Kidney (tissue), 14 donors: ENCODE measurements around the gene ANKRD13B. TPM values are rescaled to one million over a fixed set of nuclear protein-coding genes. Genes with fewer than 3 reads are reported as not detected.

ENCODE experiments used
- DNase-seq, 5 donors: peaks; one replicate each; pipeline ENCODE4 v3.0.0-alpha.2; 2013 to 2020
- FAIRE-seq: peaks from 2 replicates; lab custom pipeline; 2012; peaks lifted over from hg19 to GRCh38; lab: Jason Lieb, UNC
- H3K27ac ChIP-seq, 2 donors: one replicate each; pipeline ENCODE4 v1.7.0; 2013; ENCODE audit warnings: low read depth in 2 of 2, low read length in 2 of 2, inconsistent platforms in 1 of 2
- H3K27me3 ChIP-seq: one replicate; pipeline ENCODE4 v1.7.1; 2013; ENCODE audit warnings: low read length, inconsistent platforms; ENCODE audit not compliant: control insufficient read depth, insufficient read depth
- H3K36me3 ChIP-seq, 3 donors: one replicate each; pipeline versions ENCODE4 v1.7.0 to v1.7.1; 2013; ENCODE audit warnings: low read length in 3 of 3, control low read depth in 1 of 3, inconsistent platforms in 1 of 3; ENCODE audit not compliant: insufficient read depth in 3 of 3, control insufficient read depth in 2 of 3
- H3K4me1 ChIP-seq, 3 donors: one replicate each; pipeline versions ENCODE4 v1.7.0 to v1.7.1; 2013; ENCODE audit warnings: low read length in 3 of 3, inconsistent platforms in 1 of 3, low read depth in 1 of 3; ENCODE audit not compliant: control insufficient read depth in 2 of 3, insufficient read depth in 2 of 3
- H3K4me3 ChIP-seq, 3 donors: one replicate each; pipeline versions ENCODE4 v1.7.0 to v1.8.1; 2013; ENCODE audit warnings: low read length in 3 of 3, control low read depth in 1 of 3, inconsistent platforms in 1 of 3
- H3K9ac ChIP-seq, 3 donors: one replicate each; pipeline versions ENCODE4 v1.7.0 to v1.7.1; 2013; ENCODE audit warnings: low read length in 3 of 3, control low read depth in 1 of 3, inconsistent platforms in 1 of 3
- H3K9me3 ChIP-seq, 3 donors: one replicate each; pipeline versions ENCODE4 v1.7.0 to v1.7.1; 2013; ENCODE audit warnings: low read length in 3 of 3, control low read depth in 1 of 3, inconsistent platforms in 1 of 3; ENCODE audit not compliant: control insufficient read depth in 2 of 3, insufficient read depth in 1 of 3
- CTCF ChIP-seq: IDR thresholded peaks from 3 replicates; pipeline ENCODE4 v1.5.1; 2012; ENCODE audit warnings: mild to moderate bottlenecking, moderate library complexity, borderline replicate concordance; ENCODE audit not compliant: insufficient read depth; ENCODE audit errors: extremely low read depth
- intact Hi-C: fragments of 100-400 bp; cut with DNase I; formaldehyde crosslinking; loops from one replicate; pipeline ENCODE4 v1.11.1; 2022
- polyA plus RNA-seq: library from polyadenylated mRNA; stranded (reverse); fragments of 350-450 nt; fragmentation: Illumina TruSeq; extraction: RNeasy Lipid Tissue Mini Kit (QIAGEN cat#74804); gene quantifications from one replicate; pipeline ENCODE4 v1.2.3, GENCODE V29; 2014; ENCODE audit warnings: low read depth, low replicate concordance; ENCODE audit not compliant: insufficient read depth
- total RNA-seq: library from RNA; stranded (reverse); fragmentation: NEBNext Ultra II Directional; extraction: Animal tissue kit (Norgen Biotek cat#: 25700); gene quantifications from one replicate; pipeline ENCODE4 v1.2.1, GENCODE V29; 2021
- donor health status: control.
- donor health status: control.
- donor health status: control.
- donor health status: control.
- donor health status: control.
- donor health status: DM: yes; HTN: yes; CAD: no.
- donor health status: Normal renal cell carcinoma (clear cell type).

Gene ANKRD13B
- total and polyA plus RNA-seq, 2 donors from 2014 or later: 2.8 to 3.3 TPM

- H3K4me1 ChIP-seq: peaks cover 0 to 13% (median 1%) of the 10 kb centered on the region in 3 donors
- H3K9ac ChIP-seq: no peak within 1 kb of the TSS
- H3K36me3 ChIP-seq: no peaks in the 10 kb centered on the region
- peak; percentile 80 to 87 (median 84) for DNase-seq
- peak within 1 kb of the TSS in 2 of 3 donors; percentile 36 to 49 for H3K4me3 ChIP-seq
- H3K27me3 ChIP-seq: peaks cover 7% of the 10 kb centered on the region
- intact Hi-C loops: no loop called here
- no peak for FAIRE-seq
- no peaks in the 10 kb centered on the region for H3K9me3 ChIP-seq
- TF ChIP-seq CTCF: no peak
- no peak within 1 kb of the TSS for H3K27ac ChIP-seq
These were observed 29.7 kb downstream of the ANKRD13B start, which contains the start of gene CORO6 for GRCh38 chr17:29622337-29623282. TSS of gene CORO6 (minus strand) at chr17:29622912. CDS start at chr17:29621421, 1,491 bp downstream.

- H3K27me3 ChIP-seq: peaks cover 5% of the 10 kb centered on the region
- H3K4me1 ChIP-seq: peaks cover 0 to 7% (median 0%) of the 10 kb centered on the region in 3 donors
- TF ChIP-seq CTCF: no peak
- FAIRE-seq (no peak), DNase-seq (no peak)
- no peak overlapping the region for H3K9ac ChIP-seq
- H3K9me3 ChIP-seq: no peaks in the 10 kb centered on the region
- H3K36me3 ChIP-seq: no peaks in the 10 kb centered on the region
- peak overlapping the region in 1 of 3 donors; percentile 31 for H3K4me3 ChIP-seq
- no peak overlapping the region for H3K27ac ChIP-seq
- intact Hi-C loops: no loop called here
These were observed 30.3 kb downstream of the ANKRD13B start for GRCh38 chr17:29623283-29623647.

GRCh38 chr17:29624586-29624985, 31.7 kb downstream of the ANKRD13B start:
- TF ChIP-seq CTCF: no peak
- intact Hi-C loops: no loop called here
- Histone ChIP-seq H3K9ac (no peak overlapping the region), H3K27me3 (no peaks in the 10 kb centered on the region), H3K36me3 (peaks cover 0 to 5% (median 0%) of the 10 kb centered on the region in 3 donors), H3K9me3 (no peaks in the 10 kb centered on the region), H3K4me1 (peaks cover 0 to 7% (median 0%) of the 10 kb centered on the region in 3 donors), H3K27ac (no peak overlapping the region), H3K4me3 (no peak overlapping the region)
- FAIRE-seq: no peak
- DNase-seq: no peak
